Measurements from ENCODE around the gene DICER1.
"Not testable (repeated sequence)": the region's sequence is repeated elsewhere in the genome, so short reads cannot be mapped to it uniquely, and the experiment has no call there.

The DICER1 gene

DNA sequence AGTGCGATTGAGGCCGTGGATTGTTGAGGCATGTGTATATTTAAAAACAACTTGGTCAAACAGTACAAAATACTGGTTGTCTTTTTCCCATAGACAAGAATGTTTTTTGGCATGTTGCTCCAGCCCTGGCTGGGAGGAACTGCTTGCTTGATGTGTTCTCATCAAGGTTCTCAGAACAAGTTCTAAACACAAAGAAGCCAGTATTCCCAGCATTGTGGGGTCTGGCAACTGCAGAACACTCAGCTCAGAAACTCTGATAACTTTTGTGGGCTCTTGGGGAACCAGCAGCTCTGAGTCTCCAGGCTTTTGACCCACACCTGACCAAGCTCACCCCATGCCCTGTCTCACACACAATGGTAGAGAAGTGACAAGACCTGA lies 27.1 kb upstream of the DICER1 start:
- DNase-seq (ENCODE audit: low read depth) = no peak

- no peak for DNase-seq (ENCODE audit: low read depth)
These were observed 26.4 kb upstream of the DICER1 start for GRCh38 chr14:95183532-95184412.

GRCh38 chr14:95183082-95183481 lies 25.8 kb upstream of the DICER1 start:
- DNase-seq (ENCODE audit: low read depth) = no peak

GRCh38 chr14:95182379-95182778 lies 25.1 kb upstream of the DICER1 start:
- DNase-seq (ENCODE audit: low read depth) = no peak

DNA sequence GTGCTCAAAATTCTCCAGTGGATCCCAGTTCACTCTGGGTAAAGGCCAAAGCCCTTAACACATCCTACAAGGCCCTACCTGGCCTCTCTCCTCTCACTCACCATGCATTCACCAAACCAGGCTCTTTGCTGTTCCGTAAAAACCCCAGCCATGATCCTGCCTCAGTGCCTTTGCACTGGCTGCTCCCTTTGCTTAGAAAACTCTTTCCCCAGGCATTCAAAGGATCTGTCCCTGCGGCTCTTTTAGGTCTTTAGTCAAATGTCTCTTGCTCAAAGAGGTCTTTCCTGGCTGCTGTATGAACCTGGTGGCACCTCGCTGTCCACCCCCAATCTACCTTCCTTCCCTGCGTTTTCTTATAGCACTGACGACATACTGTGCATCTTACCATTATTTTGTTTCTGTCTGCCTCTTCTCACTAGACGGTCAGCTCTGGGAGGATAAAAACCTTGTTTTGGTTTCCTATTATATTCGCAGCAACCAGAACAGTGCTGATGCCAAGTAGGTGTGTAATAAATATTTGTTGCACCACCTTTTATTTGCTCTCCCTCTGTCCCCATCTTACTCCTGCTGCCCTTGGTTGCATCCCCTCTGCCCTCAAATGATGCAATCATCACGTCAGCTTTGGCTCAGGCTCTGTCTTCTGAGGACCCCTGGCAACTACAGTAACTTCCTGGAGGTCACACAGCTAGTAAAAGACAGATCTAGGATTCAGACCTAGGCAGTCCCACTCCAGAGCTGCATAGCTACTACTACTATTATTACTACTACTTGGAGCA lies 23.8 kb upstream of the DICER1 start:
- no peak for DNase-seq (ENCODE audit: low read depth)

DNA sequence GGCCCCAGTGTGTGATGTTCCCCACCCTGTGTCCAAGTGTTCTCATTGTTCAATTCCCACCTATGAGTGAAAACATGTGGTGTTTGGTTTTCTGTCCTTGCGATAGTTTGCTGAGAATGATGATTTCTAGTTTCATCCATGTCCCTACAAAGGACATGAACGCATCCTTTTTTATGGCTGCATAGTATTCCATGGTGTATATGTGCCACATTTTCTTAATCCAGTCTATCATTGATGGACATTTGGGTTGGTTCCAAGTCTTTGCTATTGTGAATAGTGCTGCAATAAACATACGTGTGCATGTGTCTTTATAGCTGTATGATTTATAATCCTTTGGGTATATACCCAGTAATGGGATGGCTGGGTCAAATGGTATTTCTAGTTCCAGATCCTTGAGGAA lies 18.3 kb upstream of the DICER1 start:
- not testable (repeated sequence) for DNase-seq (ENCODE audit: low read depth)

GRCh38 chr14:95174184-95174792 lies 17.0 kb upstream of the DICER1 start:
- no peak for DNase-seq (ENCODE audit: low read depth)

- DNase-seq (ENCODE audit: low read depth) = no peak
These were observed 16.2 kb upstream of the DICER1 start for GRCh38 chr14:95173518-95173917.

DNA sequence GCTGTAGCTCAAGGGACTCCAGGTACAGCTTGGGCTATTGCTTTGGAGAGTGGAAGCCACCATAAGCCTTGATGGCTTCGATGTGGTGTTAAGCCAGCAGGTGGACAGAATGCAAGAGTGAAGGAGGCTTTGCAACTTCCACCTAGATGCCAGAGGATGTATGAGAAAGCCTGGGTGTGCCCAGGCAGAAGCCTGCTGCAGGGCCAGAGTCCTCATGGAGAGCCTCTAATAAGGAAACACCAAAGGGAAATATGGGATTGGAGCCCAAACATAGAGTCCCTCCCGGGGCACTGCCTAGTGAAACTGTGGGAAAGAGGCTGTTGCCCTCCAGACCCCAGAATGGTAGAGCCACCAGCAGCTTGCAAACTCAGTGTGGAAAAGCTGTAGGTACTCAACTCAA lies 9.8 kb upstream of the DICER1 start:
- DNase-seq (ENCODE audit: low read depth) = no peak

GRCh38 chr14:95165517-95165916 lies 8.2 kb upstream of the DICER1 start:
- DNase-seq (ENCODE audit: low read depth) = no peak

GRCh38 chr14:95164506-95164905 lies 7.2 kb upstream of the DICER1 start:
- no peak for DNase-seq (ENCODE audit: low read depth)

- DNase-seq (ENCODE audit: low read depth) = no peak
These were observed 6.3 kb upstream of the DICER1 start for GRCh38 chr14:95163666-95164065.

DNA sequence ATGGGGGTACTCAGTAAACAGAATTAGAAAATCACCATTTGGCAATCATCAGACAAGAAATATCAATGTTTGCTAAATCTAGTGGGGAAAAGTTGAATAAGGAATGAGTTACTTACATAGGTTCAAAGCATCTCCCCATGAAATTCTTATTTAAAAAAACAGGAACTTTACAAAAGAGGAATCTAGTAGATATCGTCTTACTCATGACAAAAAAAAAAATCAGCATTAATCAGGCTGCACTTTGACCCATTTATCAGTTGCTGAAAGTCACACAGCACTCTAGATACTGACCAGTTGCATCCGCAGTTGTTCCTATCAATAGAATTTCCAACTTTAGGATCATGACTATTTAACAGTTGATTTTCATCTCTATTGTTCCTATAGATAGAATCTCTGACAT lies 5.8 kb upstream of the DICER1 start:
- no peak for DNase-seq (ENCODE audit: low read depth)

GRCh38 chr14:95162641-95163040 lies 5.3 kb upstream of the DICER1 start:
- DNase-seq (ENCODE audit: low read depth) = no peak

- DNase-seq (ENCODE audit: low read depth) = peak; percentile 14
These were observed 342 bp downstream of the DICER1 start for GRCh38 chr14:95157048-95157326.

DNA sequence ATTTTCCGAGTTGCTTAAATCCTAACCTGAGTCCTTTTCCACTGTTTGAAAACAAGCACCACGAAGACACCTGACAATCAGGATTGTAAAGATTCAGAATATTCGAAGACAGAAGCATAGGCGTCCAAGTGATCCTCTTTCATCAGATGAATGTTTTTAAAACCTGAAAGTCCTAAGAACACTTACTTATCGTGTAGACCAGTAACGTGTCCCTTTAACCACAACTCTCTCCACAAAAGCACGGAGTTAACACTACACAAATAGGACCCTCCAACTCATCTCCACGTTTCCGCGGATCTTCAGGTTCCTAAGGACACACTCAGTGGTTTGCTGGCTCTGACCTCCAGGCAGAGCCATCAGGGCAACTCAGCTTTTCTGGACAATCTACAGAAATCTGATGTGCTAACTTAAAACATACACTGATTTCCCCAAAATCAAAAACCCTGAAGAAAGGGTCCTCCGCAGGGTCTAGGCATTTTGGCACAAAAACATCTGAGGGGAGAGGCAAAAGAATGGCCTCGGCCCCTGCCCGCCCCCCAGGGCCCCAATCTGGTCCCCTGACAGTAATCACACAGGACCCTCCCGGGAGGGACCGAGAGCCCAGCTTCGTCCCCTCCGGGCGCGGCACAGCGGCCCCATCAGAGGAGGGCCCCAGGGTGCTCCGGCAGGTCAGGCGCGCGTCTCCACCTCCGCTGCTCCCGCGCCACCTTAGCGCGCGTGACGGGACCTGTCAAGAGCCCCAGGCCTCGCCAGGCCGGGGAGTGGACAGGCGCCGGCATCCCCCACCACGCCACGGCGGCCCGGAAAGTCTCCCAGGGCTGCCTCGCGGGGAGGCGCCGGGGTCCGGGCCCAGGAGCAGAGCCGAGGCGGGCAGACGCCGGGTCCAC lies 925 bp downstream of the DICER1 start:
- DNase-seq (ENCODE audit: low read depth) = peak; percentile 13

DNA sequence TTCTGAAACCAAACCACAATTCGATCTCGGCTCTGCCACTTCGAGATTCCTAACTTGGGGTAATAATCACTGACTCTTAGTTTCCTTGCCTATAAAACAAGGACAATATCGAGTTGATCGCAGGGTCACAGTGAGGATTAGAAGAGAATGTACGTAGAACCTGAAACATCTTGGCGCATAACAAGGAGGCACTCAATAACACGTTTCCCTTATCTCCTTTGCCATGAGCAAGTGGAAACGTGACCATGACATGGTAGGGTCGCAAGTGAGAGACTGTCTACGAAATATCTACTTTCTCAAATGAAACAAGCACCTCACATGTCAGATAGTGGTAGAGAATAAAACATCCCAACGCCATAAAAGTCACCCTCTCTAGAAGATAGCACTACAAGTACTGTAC lies 2.3 kb downstream of the DICER1 start:
- no peak for DNase-seq (ENCODE audit: low read depth)

DNA sequence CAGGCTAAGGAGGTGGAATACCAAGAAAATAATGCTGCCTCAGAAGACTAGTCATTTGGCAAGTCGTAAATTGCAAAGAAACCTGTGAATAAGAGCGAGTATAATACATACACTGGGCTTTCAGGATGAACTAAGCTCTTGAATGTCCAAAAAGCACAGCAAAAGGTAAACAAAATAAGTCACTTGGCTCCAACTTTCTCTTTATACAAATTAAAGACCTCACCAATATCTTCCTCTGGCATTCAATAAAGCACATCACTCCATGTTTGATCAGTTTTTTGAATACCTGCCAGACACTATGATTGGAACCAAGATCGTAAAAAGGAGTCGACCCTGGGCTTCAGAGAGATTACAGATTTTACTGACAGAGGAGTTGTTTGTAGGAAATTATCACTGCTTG lies 3.5 kb downstream of the DICER1 start:
- no peak for DNase-seq (ENCODE audit: low read depth)

GRCh38 chr14:95151561-95151960 lies 5.8 kb downstream of the DICER1 start:
- no peak for DNase-seq (ENCODE audit: low read depth)

GRCh38 chr14:95150910-95151309 lies 6.4 kb downstream of the DICER1 start:
- no peak for DNase-seq (ENCODE audit: low read depth)

DNA sequence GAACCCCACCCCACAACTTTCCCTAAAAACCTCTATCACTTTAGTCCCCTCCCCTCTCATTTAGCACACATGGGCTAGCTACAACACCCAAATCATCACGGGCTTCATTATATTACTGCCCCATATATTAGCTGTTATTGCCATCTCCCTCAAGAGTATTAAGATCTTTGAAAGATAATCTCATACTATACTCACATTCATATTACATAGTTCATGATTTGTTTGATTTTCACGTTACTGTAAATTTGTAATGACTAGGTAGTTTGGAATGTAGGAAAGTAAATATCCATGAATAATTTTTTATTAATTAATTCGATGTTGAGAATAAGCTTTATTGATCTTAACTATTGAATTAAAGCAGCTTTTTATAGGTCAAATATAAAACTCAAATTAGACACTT lies 7.9 kb downstream of the DICER1 start:
- DNase-seq (ENCODE audit: low read depth) = no peak

- no peak for DNase-seq (ENCODE audit: low read depth)
These were observed 9.7 kb downstream of the DICER1 start for GRCh38 chr14:95147597-95147996.

Measured in GM04504 (cell line).